GM19351 (cell line): ENCODE results near the gene CRYBA2.

Experiments
- ATAC-seq: cut with Tn5 transposase; IDR thresholded peaks from one replicate; pipeline ENCODE4 v1.9.1; 2021; ENCODE audit warnings: mild to moderate bottlenecking, moderate library complexity; ENCODE audit not compliant: unreplicated experiment

Gene CRYBA2

GRCh38 chr2:218958276-218958675 lies 34.9 kb downstream of the CRYBA2 start:
- no peak for ATAC-seq

GRCh38 chr2:218957671-218958070 lies 35.6 kb downstream of the CRYBA2 start:
- ATAC-seq, result no peak

DNA sequence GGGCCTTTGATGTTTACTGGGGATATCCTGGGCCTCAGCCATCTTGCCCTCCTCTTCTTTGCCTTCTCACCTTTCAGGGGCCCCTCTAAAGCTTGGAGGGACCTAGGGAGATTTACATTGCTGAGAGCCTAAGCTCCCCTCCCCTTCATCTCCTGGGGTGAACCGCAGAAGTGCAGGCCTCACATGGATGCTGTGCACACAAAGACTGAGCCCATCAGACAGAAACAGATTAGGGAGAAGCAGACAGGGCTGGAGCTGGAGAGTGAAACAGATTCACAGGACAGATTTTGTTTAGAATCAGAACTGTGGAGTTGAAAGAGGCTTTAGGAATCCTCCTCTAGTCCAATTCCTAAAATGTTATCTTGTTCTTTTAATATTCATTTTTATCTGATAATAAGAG lies 37.2 kb downstream of the CRYBA2 start:
- no peak for ATAC-seq

DNA sequence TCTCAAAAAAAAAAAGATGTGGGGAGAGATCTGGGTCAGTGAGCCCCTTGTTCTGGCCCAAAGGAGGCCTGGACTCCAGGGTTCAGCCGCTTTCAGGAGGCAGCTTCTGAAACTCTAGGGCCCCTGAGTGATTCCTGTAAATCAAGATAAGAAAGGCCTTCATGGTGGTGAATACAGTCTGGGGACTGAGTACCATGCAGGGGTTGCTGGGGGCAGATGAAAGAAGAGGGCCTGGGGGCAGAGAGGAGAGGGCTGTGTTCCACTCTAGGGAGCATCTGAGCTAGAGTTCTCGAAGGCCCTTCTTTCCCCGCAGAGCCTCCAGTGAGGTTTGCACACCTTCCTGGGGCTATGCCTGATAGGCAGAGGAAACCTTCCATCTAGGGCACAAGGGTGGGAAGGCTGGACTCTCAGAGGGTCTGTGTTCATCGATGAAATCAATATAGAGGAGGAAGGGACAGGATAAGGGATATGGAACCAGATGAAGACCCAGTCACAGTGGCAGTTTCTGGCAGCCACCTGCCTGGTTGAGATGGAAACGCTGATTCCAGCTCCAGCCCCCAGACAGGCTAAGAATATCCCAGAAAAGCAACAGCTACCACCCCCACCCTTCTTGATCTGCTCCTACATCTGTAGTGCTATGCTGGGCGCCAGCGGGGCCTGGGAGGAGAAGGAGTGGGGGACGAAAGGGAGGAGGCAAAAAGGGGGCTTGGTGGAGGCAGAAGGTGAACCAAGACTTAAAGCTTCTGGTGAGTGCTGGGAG lies 38.5 kb downstream of the CRYBA2 start:
- ATAC-seq, result no peak

DNA sequence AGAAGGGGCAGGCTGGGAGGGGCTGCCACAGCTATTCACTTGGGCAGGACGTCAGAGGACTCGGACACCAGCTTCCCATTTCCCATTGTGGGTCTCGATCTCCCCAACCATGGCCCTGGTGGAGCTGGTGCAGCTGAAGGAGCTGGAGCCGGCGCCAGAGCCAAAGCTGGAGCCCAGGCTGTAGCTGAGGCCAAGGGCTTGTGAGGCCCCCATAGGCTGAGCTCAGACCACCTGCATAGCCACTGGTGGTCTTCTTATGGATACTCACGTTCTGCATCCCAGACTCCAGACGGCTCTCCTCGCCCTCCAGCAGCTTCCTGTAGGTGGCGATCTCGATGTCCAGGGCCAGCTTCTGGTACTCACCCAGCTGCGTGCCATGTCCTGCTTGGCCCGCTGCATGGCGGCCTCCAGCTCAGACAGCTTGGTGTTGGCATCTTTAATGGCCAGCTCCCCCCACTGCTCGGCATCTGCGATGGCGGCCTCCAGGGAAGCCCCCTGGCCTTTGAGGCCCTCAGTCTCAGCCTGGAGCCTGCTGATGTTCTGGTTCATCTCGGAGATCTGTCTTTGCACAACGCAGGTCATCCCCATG lies 39.8 kb downstream of the CRYBA2 start:
- no peak for ATAC-seq

GRCh38 chr2:218952160-218952559 lies 41.1 kb downstream of the CRYBA2 start:
- ATAC-seq, result no peak

GRCh38 chr2:218946621-218947020 lies 46.6 kb downstream of the CRYBA2 start:
- no peak for ATAC-seq

- ATAC-seq, result no peak
Observed at GRCh38 chr2:218944759-218945404, 48.3 kb downstream of the CRYBA2 start.
